OCI-LY7 (cell line): Measurements from ENCODE around the gene CPS1. TPM values are rescaled to one million over a fixed set of nuclear protein-coding genes. Genes with fewer than 3 reads are reported as not detected.

Experiments used
- Bru-seq: library from RNA; stranded (reverse); fragments of 400-500 nt; gene quantifications from one replicate; lab custom pipeline; 2021; lab: Mats Ljungman, UMichigan
- BruChase-seq, 2 experiments: library from RNA; stranded (reverse); fragments of 400-500 nt; gene quantifications; one replicate each; lab custom pipeline; 2021; lab: Mats Ljungman, UMichigan
- BruUV-seq: library from RNA; stranded (reverse); fragments of 400-500 nt; replicated peaks from 2 replicates; lab custom pipeline; 2021; lab: Mats Ljungman, UMichigan
- CTCF ChIA-PET: fragments of 300-600 bp; sonication (Branson Sonifier 250); formaldehyde crosslinking; loops from one replicate; lab custom pipeline; 2022; ENCODE audit warnings: antibody characterized with exemption; ENCODE audit not compliant: unreplicated experiment; lab: Charles Lee
- POLR2A ChIA-PET: fragments of 300-600 bp; sonication (Branson Sonifier 250); formaldehyde crosslinking; loops from one replicate; lab custom pipeline; 2022; ENCODE audit warnings: antibody characterized with exemption; lab: Charles Lee
- DNase-seq: peaks from one replicate; pipeline ENCODE4 v3.0.0-alpha.2; 2015; ENCODE audit warnings: low spot score
- H2AFZ ChIP-seq: fragments of 200-600 bp; sonication (generic), shearing (Covaris generic); 2 replicates; pipeline ENCODE4 v1.6.1; 2014; ENCODE audit warnings: mild to moderate bottlenecking, antibody characterized with exemption, low read length, moderate library complexity
- H3K27ac ChIP-seq: fragments of 200-600 bp; sonication (generic); 2 replicates; pipeline ENCODE4 v1.5.1; 2014; ENCODE audit warnings: mixed run types, low read depth, mild to moderate bottlenecking, moderate library complexity, low read length, inconsistent platforms; ENCODE audit not compliant: poor library complexity, severe bottlenecking
- H3K36me3 ChIP-seq: fragments of 200-600 bp; sonication (generic); 2 replicates; pipeline ENCODE4 v1.6.1; 2014; ENCODE audit warnings: mild to moderate bottlenecking, antibody characterized with exemption, low read length, moderate library complexity, mixed read lengths; ENCODE audit not compliant: insufficient read depth
- H3K4me1 ChIP-seq: fragments of 200-600 bp; sonication (generic); 2 replicates; pipeline ENCODE4 v1.5.1; 2014; ENCODE audit warnings: mild to moderate bottlenecking, low read length; ENCODE audit not compliant: insufficient read depth, poor library complexity, severe bottlenecking
- H3K4me2 ChIP-seq: fragments of 200-600 bp; sonication (generic); 2 replicates; pipeline ENCODE4 v1.6.1; 2014; ENCODE audit warnings: mild to moderate bottlenecking, low read length
- H3K4me3 ChIP-seq: fragments of 200-600 bp; sonication (generic); 2 replicates; pipeline ENCODE4 v1.5.1; 2014; ENCODE audit warnings: mild to moderate bottlenecking, low read depth, low read length; ENCODE audit not compliant: poor library complexity, severe bottlenecking
- H3K79me2 ChIP-seq: fragments of 200-600 bp; sonication (generic); 2 replicates; pipeline ENCODE4 v1.6.1; 2016; ENCODE audit warnings: low read depth, mild to moderate bottlenecking, low read length, moderate library complexity, mixed read lengths; ENCODE audit not compliant: insufficient read depth
- H3K9me2 ChIP-seq: fragments of 200-600 bp; sonication (generic); 2 replicates; pipeline ENCODE4 v1.6.1; 2016; ENCODE audit warnings: mild to moderate bottlenecking, low read length, mixed read lengths; ENCODE audit not compliant: insufficient read depth
- H3K9me3 ChIP-seq: fragments of 200-600 bp; sonication (generic); 2 replicates; pipeline ENCODE4 v1.6.1; 2014; ENCODE audit warnings: mild to moderate bottlenecking, mixed run types, low read length, mixed read lengths
- H4K20me1 ChIP-seq: fragments of 200-600 bp; sonication (generic); 2 replicates; pipeline ENCODE4 v1.6.1; 2014; ENCODE audit warnings: mild to moderate bottlenecking, antibody characterized with exemption, low read length, moderate library complexity, mixed read lengths; ENCODE audit not compliant: insufficient read depth
- EZH2phosphoT487 ChIP-seq: fragments of 200-600 bp; sonication (generic); IDR thresholded peaks from 2 replicates; pipeline ENCODE4 v1.6.1; 2018; ENCODE audit warnings: low read depth, borderline replicate concordance, mild to moderate bottlenecking, mixed run types, antibody characterized with exemption, low read length, moderate library complexity, mixed read lengths
- intact Hi-C: fragments of 100-400 bp; cut with micrococcal nuclease; formaldehyde crosslinking; loops from one replicate; pipeline ENCODE4 v1.10.0; 2022; ENCODE audit not compliant: unreplicated experiment
- long read RNA-seq: library from polyadenylated mRNA; stranded (forward); transcript quantifications from one replicate; pipeline ENCODE4 v2.0.0, GENCODE V29; 2022
- total RNA-seq, 2 experiments: library from RNA; depleted of rRNA in 1 of 2; stranded (reverse); fragments of >200 nt in 1 of 2; shearing (Covaris generic) in 1 of 2; gene quantifications; 2 replicates each; pipeline ENCODE4 v1.2.3, GENCODE V29; 2014 to 2022
- TF ChIP-seq, protein P1 (sequence below): fragments of 200-600 bp; sonication (generic); conservative IDR thresholded peaks from 2 replicates; pipeline ENCODE4 v1.5.1; 2014; ENCODE audit warnings: mild to moderate bottlenecking, antibody characterized with exemption, low read length, moderate library complexity, mixed read lengths

CPS1 gene
- total RNA-seq (2014; rRNA removed; shearing (Covaris generic)) = 0.06 and 1.2 TPM in 2 replicates
- total RNA-seq (2022) = 0.20 and 0.27 TPM in 2 replicates
- Bru-seq, nascent RNA = percentile 11 among the genes with signal in this experiment
- BruChase-seq, experiment 1, labeled RNA remaining after a 6-hour chase = percentile 9 among the genes with signal in this experiment
- percentile 10 among the genes with signal in this experiment for BruChase-seq, experiment 2, labeled RNA remaining after a 2-hour chase
- long read RNA-seq = 0 reads

DNA sequence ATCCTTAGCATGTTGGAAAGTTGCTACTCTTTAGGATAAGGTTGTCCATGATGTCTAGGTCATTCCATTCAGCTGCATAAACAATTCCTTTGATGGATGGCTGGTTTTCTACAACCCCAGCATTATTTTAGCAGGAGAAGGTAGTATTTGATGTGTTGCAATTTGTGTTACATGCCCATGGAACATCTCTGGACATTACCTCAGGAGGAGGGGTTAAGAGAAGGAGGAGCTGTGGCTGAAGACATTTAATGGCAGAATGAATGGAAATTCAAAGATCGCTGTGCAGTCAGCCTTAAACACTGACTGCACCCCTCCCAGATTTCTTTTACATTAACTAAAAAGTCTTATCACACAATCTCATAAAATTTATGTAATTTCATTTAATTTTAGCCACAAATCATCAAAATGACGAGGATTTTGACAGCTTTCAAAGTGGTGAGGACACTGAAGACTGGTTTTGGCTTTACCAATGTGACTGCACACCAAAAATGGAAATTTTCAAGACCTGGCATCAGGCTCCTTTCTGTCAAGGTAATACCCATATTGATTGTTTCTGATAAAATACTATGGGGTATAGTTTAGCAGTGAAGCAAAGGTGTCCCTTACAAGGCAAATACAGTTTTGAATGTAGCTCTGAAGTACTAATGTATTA lies at the start of gene CPS1:
Gene CPS1, plus strand, starts transcription at position 271 of the 652 bp plus-strand sequence. Its CDS starts 135 bp downstream, at position 406.
- POLR2A ChIA-PET = interaction anchor here (0.8 kb wide), 1 partner anchor 13 kb away, joined by 4 read pairs; no protein-coding TSS in a partner anchor
- Histone ChIP-seq H3K4me3 (no peak within 1 kb of the TSS), H3K36me3 (no peaks in the 10 kb centered on the region), H3K9me3 (no peaks in the 10 kb centered on the region), H3K79me2 (no peaks in the 10 kb centered on the region), H3K4me2 (no peak within 1 kb of the TSS), H4K20me1 (no peaks in the 10 kb centered on the region), H3K27ac (no peak within 1 kb of the TSS), H2AFZ (no peak within 1 kb of the TSS), H3K4me1 (no peaks in the 10 kb centered on the region), H3K9me2 (no peaks in the 10 kb centered on the region)
- TF ChIP-seq, protein P1, sequence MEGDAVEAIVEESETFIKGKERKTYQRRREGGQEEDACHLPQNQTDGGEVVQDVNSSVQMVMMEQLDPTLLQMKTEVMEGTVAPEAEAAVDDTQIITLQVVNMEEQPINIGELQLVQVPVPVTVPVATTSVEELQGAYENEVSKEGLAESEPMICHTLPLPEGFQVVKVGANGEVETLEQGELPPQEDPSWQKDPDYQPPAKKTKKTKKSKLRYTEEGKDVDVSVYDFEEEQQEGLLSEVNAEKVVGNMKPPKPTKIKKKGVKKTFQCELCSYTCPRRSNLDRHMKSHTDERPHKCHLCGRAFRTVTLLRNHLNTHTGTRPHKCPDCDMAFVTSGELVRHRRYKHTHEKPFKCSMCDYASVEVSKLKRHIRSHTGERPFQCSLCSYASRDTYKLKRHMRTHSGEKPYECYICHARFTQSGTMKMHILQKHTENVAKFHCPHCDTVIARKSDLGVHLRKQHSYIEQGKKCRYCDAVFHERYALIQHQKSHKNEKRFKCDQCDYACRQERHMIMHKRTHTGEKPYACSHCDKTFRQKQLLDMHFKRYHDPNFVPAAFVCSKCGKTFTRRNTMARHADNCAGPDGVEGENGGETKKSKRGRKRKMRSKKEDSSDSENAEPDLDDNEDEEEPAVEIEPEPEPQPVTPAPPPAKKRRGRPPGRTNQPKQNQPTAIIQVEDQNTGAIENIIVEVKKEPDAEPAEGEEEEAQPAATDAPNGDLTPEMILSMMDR = no peak
- no peak for TF ChIP-seq EZH2phosphoT487
- BruUV-seq = no TSS peak
- intact Hi-C loops = no loop called here
- no peak for DNase-seq
- CTCF ChIA-PET = no interaction called here

DNA sequence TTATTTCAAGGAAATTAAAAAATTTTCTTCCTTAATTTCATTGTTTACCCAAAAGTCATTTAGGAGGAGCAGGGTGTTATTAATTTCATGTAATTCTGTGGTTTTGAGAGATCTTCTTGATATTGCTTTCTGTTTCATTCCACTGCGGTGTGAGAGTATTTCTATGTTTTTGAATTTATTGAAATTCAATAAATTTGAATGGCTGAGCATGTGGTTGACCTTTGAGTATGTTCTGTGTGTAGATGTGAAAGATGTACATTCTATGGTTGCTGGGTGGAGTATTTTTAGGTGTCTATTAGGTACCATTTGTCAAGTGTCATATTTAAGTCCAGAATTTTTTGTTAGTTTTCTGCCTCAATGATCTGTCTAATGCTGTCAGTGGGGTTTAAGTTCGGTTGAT lies 40.5 kb upstream of the CPS1 start:
- H3K36me3 ChIP-seq = no peaks in the 10 kb centered on the region
- intact Hi-C loops = no loop called here

More for the DNA sequence above, 40.5 kb upstream of the CPS1 start:
- BruUV-seq = no TSS peak
- ChIA-PET CTCF (no interaction called here), POLR2A (interaction anchor here (1.1 kb wide), 1 partner anchor 12 kb away, joined by 3 read pairs; no protein-coding TSS in a partner anchor)
- Histone ChIP-seq H3K4me2 (no peak overlapping the region), H4K20me1 (no peaks in the 10 kb centered on the region), H3K4me1 (no peaks in the 10 kb centered on the region), H3K79me2 (no peaks in the 10 kb centered on the region), H2AFZ (no peak overlapping the region), H3K4me3 (no peak overlapping the region), H3K9me2 (no peaks in the 10 kb centered on the region), H3K27ac (no peak overlapping the region), H3K9me3 (no peaks in the 10 kb centered on the region)
- TF ChIP-seq, protein P1 = no peak
- TF ChIP-seq EZH2phosphoT487 = no peak
- DNase-seq = no peak
